ENCODE results near the gene SMAD1. TPM values are rescaled to one million over a fixed set of nuclear protein-coding genes. Genes with fewer than 3 reads are reported as not detected.

The SMAD1 gene
- total RNA-seq, 1 donor from 2014 or later = 57.5 TPM

GRCh38 chr4:145551660-145552059, 70.0 kb downstream of the SMAD1 start:
- Mint-ChIP-seq H3K36me3 (ENCODE audit: unreplicated experiment) (no peaks in the 10 kb centered on the region), H3K4me1 (ENCODE audit: low read depth, unreplicated experiment) (peaks cover 2% of the 10 kb centered on the region), H3K4me3 (ENCODE audit: unreplicated experiment) (no peak overlapping the region), H3K27ac (ENCODE audit: unreplicated experiment) (no peak overlapping the region), H3K9me3 (ENCODE audit: unreplicated experiment) (peaks cover 1% of the 10 kb centered on the region), H3K27me3 (ENCODE audit: unreplicated experiment) (no peaks in the 10 kb centered on the region)
- TF ChIP-seq, protein P1, sequence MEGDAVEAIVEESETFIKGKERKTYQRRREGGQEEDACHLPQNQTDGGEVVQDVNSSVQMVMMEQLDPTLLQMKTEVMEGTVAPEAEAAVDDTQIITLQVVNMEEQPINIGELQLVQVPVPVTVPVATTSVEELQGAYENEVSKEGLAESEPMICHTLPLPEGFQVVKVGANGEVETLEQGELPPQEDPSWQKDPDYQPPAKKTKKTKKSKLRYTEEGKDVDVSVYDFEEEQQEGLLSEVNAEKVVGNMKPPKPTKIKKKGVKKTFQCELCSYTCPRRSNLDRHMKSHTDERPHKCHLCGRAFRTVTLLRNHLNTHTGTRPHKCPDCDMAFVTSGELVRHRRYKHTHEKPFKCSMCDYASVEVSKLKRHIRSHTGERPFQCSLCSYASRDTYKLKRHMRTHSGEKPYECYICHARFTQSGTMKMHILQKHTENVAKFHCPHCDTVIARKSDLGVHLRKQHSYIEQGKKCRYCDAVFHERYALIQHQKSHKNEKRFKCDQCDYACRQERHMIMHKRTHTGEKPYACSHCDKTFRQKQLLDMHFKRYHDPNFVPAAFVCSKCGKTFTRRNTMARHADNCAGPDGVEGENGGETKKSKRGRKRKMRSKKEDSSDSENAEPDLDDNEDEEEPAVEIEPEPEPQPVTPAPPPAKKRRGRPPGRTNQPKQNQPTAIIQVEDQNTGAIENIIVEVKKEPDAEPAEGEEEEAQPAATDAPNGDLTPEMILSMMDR (IDR thresholded peaks at IDR 0.05; ENCODE audit: partially characterized antibody, unreplicated experiment) = no peak
- DNase-seq = no peak

DNA sequence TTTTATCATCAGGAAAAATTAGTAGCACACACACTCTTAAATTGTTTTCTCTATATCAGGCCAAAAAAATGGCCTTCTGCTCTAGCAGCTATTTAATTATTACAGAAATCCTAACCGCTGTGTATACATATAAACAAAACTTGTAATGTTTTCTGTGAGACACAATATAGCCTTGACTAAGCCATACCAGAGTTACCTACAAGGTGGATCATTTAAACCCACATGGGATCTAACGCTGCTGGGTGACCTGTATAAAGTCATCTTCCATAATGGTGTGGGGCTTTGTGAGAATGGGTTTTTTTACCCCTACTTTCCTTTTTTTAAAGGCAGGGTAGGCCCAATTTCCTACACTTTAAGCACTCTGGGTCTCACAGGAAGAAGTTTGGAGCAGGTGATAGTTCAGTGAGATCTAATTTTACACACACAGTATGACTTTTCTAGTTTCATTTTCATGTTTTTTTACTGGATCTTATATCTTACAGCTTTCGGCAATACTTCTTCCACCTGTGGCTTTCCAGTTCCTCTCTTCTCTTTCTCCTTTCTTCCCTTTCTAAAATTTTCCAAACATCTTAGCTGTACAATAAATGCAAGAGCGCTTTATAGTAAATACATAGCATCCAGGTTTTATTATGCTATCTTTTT, 70.6 kb downstream of the SMAD1 start:
- peaks cover 2% of the 10 kb centered on the region for H3K4me1 Mint-ChIP-seq (ENCODE audit: low read depth, unreplicated experiment)
- no peaks in the 10 kb centered on the region for H3K36me3 Mint-ChIP-seq (ENCODE audit: unreplicated experiment)
- H3K27me3 Mint-ChIP-seq (ENCODE audit: unreplicated experiment) = no peaks in the 10 kb centered on the region
- H3K4me3 Mint-ChIP-seq (ENCODE audit: unreplicated experiment) = no peak overlapping the region
- no peak for DNase-seq
- TF ChIP-seq, protein P1 (IDR thresholded peaks at IDR 0.05; ENCODE audit: partially characterized antibody, unreplicated experiment) = no peak
- H3K27ac Mint-ChIP-seq (ENCODE audit: unreplicated experiment) = no peak overlapping the region
- peaks cover 1% of the 10 kb centered on the region for H3K9me3 Mint-ChIP-seq (ENCODE audit: unreplicated experiment)

DNA sequence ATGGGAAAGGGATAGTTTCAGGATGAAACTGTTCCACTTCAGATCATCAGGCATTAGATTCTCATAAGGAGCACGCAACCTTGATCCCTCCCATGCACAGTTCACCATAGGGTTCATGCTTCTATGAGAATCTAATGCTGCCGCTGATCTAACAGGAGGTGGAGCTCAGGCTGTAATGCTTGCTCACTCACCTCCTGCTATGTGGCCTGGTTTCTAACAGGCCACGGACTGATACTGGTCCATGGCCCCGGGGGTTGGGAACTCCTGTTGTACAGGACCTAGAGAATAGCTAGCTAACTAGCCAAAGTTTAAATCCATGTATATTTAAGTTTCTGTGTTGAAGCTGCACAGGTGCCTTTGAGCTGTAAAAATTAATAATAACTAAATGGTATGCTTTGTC, 71.7 kb downstream of the SMAD1 start:
- DNase-seq = no peak
- H3K27ac Mint-ChIP-seq (ENCODE audit: unreplicated experiment) = no peak overlapping the region
- H3K27me3 Mint-ChIP-seq (ENCODE audit: unreplicated experiment) = no peaks in the 10 kb centered on the region
- no peak overlapping the region for H3K4me3 Mint-ChIP-seq (ENCODE audit: unreplicated experiment)
- no peaks in the 10 kb centered on the region for H3K36me3 Mint-ChIP-seq (ENCODE audit: unreplicated experiment)
- no peaks in the 10 kb centered on the region for H3K9me3 Mint-ChIP-seq (ENCODE audit: unreplicated experiment)
- TF ChIP-seq, protein P1 (IDR thresholded peaks at IDR 0.05; ENCODE audit: partially characterized antibody, unreplicated experiment) = no peak
- H3K4me1 Mint-ChIP-seq (ENCODE audit: low read depth, unreplicated experiment) = peaks cover 2% of the 10 kb centered on the region

DNA sequence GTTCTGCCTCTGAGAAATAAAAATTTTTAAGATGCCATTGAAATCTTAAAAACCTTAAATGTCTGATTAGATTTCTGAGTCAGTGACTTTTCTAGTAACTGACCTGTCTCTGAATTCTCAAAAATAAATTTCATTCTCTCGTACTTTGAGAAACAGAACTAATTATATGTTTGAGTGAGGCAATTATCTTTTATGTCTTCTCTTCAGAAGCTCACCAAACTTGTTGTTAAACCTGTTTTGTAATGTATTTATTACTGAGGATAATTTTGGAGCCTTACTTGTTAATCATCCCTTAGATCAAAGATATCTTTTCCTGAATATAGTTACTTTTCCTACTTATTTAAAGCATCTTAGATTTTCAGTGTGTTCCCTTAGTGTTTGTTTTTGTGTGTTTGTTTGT, 73.0 kb downstream of the SMAD1 start:
- no peaks in the 10 kb centered on the region for H3K36me3 Mint-ChIP-seq (ENCODE audit: unreplicated experiment)
- TF ChIP-seq, protein P1 (IDR thresholded peaks at IDR 0.05; ENCODE audit: partially characterized antibody, unreplicated experiment) = no peak
- no peaks in the 10 kb centered on the region for H3K9me3 Mint-ChIP-seq (ENCODE audit: unreplicated experiment)
- peaks cover 2% of the 10 kb centered on the region for H3K4me1 Mint-ChIP-seq (ENCODE audit: low read depth, unreplicated experiment)
- no peak overlapping the region for H3K27ac Mint-ChIP-seq (ENCODE audit: unreplicated experiment)
- no peaks in the 10 kb centered on the region for H3K27me3 Mint-ChIP-seq (ENCODE audit: unreplicated experiment)
- no peak for DNase-seq
- no peak overlapping the region for H3K4me3 Mint-ChIP-seq (ENCODE audit: unreplicated experiment)

GRCh38 chr4:145557720-145558119, 76.1 kb downstream of the SMAD1 start:
- TF ChIP-seq, protein P1 (IDR thresholded peaks at IDR 0.05; ENCODE audit: partially characterized antibody, unreplicated experiment) = peak; percentile 82
- Mint-ChIP-seq H3K27me3 (ENCODE audit: unreplicated experiment) (no peaks in the 10 kb centered on the region), H3K27ac (ENCODE audit: unreplicated experiment) (no peak overlapping the region), H3K9me3 (ENCODE audit: unreplicated experiment) (peaks cover 1% of the 10 kb centered on the region), H3K4me3 (ENCODE audit: unreplicated experiment) (no peak overlapping the region), H3K4me1 (ENCODE audit: low read depth, unreplicated experiment) (peaks cover 2% of the 10 kb centered on the region), H3K36me3 (ENCODE audit: unreplicated experiment) (peaks cover 2% of the 10 kb centered on the region)
- peak; percentile 59 for DNase-seq
